ENCODE results near the gene TECRL.
A peak's percentile ranks its signal among the peaks of the same experiment; 100 is the strongest.

TECRL gene, protein sequence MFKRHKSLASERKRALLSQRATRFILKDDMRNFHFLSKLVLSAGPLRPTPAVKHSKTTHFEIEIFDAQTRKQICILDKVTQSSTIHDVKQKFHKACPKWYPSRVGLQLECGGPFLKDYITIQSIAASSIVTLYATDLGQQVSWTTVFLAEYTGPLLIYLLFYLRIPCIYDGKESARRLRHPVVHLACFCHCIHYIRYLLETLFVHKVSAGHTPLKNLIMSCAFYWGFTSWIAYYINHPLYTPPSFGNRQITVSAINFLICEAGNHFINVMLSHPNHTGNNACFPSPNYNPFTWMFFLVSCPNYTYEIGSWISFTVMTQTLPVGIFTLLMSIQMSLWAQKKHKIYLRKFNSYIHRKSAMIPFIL

DNA sequence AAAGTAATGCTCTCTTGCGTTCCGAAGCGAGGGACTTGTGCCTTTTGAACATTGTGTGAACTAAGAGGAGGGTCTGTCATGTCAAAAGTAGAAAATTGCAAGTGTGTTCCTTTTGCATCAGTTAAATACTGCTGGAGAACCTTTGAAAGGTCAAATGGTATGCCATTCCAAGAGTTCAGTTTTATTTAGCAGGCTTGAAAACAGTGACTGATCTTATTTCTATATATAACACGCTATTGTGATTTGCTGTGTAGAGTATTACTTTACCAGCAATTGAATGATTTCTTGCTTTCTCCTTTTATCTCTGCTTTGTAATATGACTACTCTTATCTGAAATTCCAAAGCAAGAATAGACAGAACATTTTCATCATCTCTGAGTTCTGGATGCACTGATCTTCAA is at the start of gene TECRL:
TSS of gene TECRL (minus strand) at position 151 of the 400 bp plus-strand sequence. CDS start at position 52, 99 bp downstream.
- no peak for TF ChIP-seq JUND (IDR thresholded peaks at IDR 0.05; ENCODE audit: low read depth)
- in situ Hi-C loops (cut with HindIII; ENCODE audit: low pct_unique_long_range_greater_than_20kb, low sequenced_read_pairs), result no loop called here
- no peak for DNase-seq (ENCODE audit: low read depth in 1 of 2, low spot score in 1 of 2)

- in situ Hi-C loops (cut with HindIII; ENCODE audit: low pct_unique_long_range_greater_than_20kb, low sequenced_read_pairs), result no loop called here
- no peak for TF ChIP-seq JUND (IDR thresholded peaks at IDR 0.05; ENCODE audit: low read depth)
Measured at GRCh38 chr4:64432674-64433073, 23.4 kb upstream of the TECRL start.

GRCh38 chr4:64430933-64431332 is 21.7 kb upstream of the TECRL start:
- in situ Hi-C loops (cut with HindIII; ENCODE audit: low pct_unique_long_range_greater_than_20kb, low sequenced_read_pairs), result no loop called here
- DNase-seq (ENCODE audit: low read depth in 1 of 2, low spot score in 1 of 2), result no peak
- TF ChIP-seq JUND (IDR thresholded peaks at IDR 0.05; ENCODE audit: low read depth), result no peak

More at GRCh38 chr4:64432674-64433073, 23.4 kb upstream of the TECRL start:
- DNase-seq (ENCODE audit: low read depth in 1 of 2, low spot score in 1 of 2), result no peak

DNA sequence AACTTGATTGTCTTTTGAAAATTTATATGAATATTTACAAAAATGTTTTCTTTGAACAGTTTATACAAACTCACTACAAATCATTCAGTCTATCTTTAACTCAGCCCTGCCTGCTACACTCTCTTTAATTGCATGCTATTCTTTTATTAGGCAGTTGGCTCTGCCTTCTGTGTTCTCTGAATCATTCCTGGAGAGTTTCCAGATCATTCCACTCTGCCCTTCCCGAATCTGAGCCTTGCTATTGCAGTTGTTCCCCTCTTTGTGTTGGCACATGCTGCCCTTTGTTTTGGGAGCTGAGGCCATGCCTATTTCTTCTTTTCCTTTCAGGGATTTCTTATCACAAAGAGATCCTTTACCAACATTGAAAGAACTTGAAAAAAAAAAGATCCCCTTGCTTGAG is 8.7 kb upstream of the TECRL start:
- no peak for DNase-seq (ENCODE audit: low read depth in 1 of 2, low spot score in 1 of 2)
- TF ChIP-seq JUND (IDR thresholded peaks at IDR 0.05; ENCODE audit: low read depth), result no peak
- in situ Hi-C loops (cut with HindIII; ENCODE audit: low pct_unique_long_range_greater_than_20kb, low sequenced_read_pairs), result no loop called here

DNA sequence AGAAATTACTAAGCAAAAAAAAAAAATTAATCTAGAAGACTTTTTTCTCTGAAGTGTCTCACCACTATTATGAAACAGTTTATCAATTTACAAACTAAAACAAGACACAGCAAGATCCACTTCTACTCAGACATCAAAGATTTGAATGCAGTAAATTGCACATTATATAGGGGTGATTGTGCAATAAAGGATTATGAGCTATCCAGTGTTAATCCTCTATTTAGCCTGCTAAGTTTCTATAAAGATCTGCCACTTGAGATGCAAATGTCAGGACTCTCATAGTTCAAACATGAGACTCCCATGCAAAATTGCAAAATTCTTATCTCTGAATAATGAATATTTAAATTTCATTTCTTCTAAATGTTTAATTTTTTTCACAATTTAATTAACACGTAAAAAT is 2.2 kb downstream of the TECRL start:
- DNase-seq (ENCODE audit: low read depth in 1 of 2, low spot score in 1 of 2), result no peak
- TF ChIP-seq JUND (IDR thresholded peaks at IDR 0.05; ENCODE audit: low read depth), result no peak
- in situ Hi-C loops (cut with HindIII; ENCODE audit: low pct_unique_long_range_greater_than_20kb, low sequenced_read_pairs), result no loop called here

GRCh38 chr4:64405761-64406160 is 3.5 kb downstream of the TECRL start:
- no peak for TF ChIP-seq JUND (IDR thresholded peaks at IDR 0.05; ENCODE audit: low read depth)
- in situ Hi-C loops (cut with HindIII; ENCODE audit: low pct_unique_long_range_greater_than_20kb, low sequenced_read_pairs), result no loop called here
- DNase-seq (ENCODE audit: low read depth in 1 of 2, low spot score in 1 of 2), result no peak

DNA sequence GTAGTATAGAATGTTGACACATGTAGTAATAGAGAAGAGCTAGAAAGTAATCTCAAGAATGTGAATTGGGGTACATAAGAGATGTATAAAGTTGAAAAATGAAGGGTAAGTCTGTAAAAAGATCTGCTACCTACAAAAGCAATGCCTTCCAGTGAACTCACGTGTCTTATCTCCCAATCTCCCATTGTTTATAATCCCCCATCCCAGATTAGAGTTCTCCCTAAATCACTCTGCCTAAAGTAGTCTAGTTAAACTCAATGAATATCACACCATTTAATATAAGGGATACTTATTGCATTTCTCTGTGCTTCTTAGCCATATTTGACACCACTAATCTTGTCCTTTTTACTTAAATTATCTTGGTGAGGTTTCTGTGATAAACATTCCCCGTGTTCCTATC is 6.6 kb downstream of the TECRL start:
- in situ Hi-C loops (cut with HindIII; ENCODE audit: low pct_unique_long_range_greater_than_20kb, low sequenced_read_pairs), result no loop called here
- DNase-seq (ENCODE audit: low read depth in 1 of 2, low spot score in 1 of 2), result no peak
- TF ChIP-seq JUND (IDR thresholded peaks at IDR 0.05; ENCODE audit: low read depth), result no peak

DNA sequence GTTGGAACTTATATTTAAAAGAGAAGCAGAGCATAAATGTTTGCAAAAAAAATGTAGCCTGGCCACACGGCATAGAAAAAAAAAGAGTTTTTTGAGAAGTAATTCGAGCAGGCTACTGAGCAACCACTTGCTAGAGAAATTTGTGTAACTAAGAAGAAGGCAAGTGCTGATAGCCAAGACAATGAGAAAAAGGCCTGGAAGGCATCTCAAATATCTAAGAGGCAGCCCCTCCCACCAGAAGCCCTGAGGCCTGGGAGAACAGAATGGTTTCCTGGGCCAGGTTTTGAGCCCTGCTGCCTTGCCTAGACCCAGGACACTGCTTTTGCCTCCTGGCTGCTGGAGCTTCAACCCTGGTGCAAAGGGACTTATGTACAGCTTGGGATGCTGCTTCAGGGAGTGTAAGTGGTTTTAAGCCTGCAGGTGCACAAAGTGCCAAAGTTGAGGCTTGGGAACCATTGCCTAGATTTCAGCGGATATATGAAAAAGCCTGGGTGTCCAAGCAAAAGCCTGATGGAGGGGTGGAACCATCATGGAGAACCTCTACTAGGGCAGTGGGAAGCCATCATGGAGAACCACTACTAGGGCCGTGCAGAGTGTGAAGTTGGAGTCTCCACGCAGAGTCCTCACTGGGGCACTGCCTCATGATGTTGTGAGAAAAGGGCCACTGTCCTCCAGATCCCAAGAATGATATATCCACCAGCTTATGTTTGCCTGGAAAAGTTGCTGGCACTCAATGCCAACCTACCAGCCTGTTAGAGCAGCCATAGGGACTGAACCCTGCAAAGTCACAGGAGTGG is 9.7 kb downstream of the TECRL start:
- no peak for DNase-seq (ENCODE audit: low read depth in 1 of 2, low spot score in 1 of 2)
- no peak for TF ChIP-seq JUND (IDR thresholded peaks at IDR 0.05; ENCODE audit: low read depth)
- in situ Hi-C loops (cut with HindIII; ENCODE audit: low pct_unique_long_range_greater_than_20kb, low sequenced_read_pairs), result no loop called here

DNA sequence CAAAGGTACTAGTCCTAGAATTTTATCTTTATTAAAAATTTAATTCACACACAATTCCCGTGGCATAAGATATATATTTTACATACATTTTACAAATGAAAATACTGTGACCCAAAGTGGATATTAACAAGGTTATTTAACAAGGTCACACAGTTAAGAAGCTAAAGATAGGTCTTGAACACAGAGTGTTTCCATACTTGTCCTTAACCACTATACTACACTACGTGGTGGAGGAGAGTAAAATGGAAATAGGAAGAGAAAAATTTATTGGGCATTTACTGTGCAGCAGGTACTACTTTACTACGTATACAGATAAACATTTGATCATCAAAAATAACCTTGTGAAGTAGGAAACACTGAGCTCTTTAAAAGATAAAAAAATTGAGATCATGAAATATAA is 14.8 kb downstream of the TECRL start:
- TF ChIP-seq JUND (IDR thresholded peaks at IDR 0.05; ENCODE audit: low read depth), result no peak
- DNase-seq (ENCODE audit: low read depth in 1 of 2, low spot score in 1 of 2), result no peak
- in situ Hi-C loops (cut with HindIII; ENCODE audit: low pct_unique_long_range_greater_than_20kb, low sequenced_read_pairs), result no loop called here

GRCh38 chr4:64388252-64388651 is 21.0 kb downstream of the TECRL start:
- in situ Hi-C loops (cut with HindIII; ENCODE audit: low pct_unique_long_range_greater_than_20kb, low sequenced_read_pairs), result no loop called here
- no peak for TF ChIP-seq JUND (IDR thresholded peaks at IDR 0.05; ENCODE audit: low read depth)
- no peak for DNase-seq (ENCODE audit: low read depth in 1 of 2, low spot score in 1 of 2)

DNA sequence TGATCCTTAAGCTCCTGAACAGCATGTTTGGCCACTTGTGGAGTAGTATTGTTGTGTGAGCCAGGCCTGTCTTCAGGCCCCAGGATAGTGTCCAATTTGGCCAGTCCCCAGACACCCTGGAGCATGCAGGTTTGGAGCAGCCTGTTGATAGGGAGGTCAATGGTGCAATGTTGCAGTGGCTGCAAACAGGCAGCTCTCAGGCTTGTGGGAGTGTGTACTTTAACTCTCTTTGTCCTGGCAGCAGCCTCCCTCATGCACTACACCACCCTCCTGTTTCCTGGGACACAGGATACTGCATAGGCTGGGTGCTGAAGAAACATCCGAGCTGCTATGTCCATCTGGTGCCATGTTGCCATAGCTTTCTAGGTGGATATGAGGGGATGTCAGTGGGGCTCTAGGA is 24.0 kb downstream of the TECRL start:
- in situ Hi-C loops (cut with HindIII; ENCODE audit: low pct_unique_long_range_greater_than_20kb, low sequenced_read_pairs), result no loop called here
- peak in 1 of 2 experiments; percentile 1 for DNase-seq (ENCODE audit: low read depth in 1 of 2, low spot score in 1 of 2)
- TF ChIP-seq JUND (IDR thresholded peaks at IDR 0.05; ENCODE audit: low read depth), result no peak

DNA sequence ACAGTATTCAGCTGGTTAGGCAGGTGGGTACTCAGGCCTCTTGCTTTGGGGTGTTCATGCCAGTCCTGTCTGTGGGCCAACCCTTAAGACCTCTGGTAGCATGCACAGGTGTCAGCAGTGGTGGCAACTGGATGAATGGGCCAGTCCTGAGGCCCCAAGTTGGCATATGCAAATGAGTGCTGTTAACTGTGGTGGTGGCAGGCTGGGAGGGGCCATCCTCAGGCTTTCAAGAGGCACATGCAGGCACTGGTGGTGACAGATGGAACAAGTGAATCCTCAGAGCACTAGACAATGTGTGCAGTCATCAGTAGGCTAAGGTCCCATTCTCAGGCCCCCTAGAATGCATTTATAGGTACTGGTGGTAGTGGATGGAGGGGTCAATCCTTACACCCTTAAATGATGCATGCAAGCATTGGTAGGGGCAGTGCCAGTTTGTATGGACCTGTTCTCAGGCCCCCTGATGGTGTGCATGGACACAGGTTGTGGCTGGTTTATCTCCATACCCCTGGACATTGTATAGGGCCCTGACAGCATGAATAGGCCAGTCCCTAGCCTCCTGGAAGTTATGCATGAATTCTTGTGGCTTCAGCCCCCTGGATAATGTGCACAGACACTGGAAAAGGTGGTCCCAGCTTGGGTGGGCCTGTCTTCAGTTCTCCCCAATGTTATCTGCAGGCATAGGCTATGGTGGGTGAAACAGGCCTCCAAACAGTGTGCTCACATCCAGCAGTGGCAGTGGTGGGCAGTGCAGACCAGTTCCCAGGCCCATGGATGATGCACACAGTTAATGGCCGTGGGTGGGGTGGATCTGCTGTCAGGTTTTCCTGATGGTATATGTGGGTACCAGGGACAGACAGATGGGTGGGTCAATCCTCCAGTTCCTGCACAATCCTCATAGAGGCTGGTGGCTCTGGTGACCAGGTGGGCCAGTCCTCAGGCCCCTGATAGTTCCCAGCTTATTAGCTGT is 24.7 kb downstream of the TECRL start:
- in situ Hi-C loops (cut with HindIII; ENCODE audit: low pct_unique_long_range_greater_than_20kb, low sequenced_read_pairs), result no loop called here
- DNase-seq (ENCODE audit: low read depth in 1 of 2, low spot score in 1 of 2), result no peak
- TF ChIP-seq JUND (IDR thresholded peaks at IDR 0.05; ENCODE audit: low read depth), result no peak
